HG02973 (cell line): ENCODE data around the gene CKS1B.
"Not testable (repeated sequence)": the region's sequence is repeated elsewhere in the genome, so short reads cannot be mapped to it uniquely, and the experiment has no call there.

Experiments
- ATAC-seq: cut with Tn5 transposase; IDR thresholded peaks from one replicate; pipeline ENCODE4 v1.9.1; 2021; ENCODE audit warnings: moderate library complexity; ENCODE audit not compliant: unreplicated experiment

CKS1B gene

DNA sequence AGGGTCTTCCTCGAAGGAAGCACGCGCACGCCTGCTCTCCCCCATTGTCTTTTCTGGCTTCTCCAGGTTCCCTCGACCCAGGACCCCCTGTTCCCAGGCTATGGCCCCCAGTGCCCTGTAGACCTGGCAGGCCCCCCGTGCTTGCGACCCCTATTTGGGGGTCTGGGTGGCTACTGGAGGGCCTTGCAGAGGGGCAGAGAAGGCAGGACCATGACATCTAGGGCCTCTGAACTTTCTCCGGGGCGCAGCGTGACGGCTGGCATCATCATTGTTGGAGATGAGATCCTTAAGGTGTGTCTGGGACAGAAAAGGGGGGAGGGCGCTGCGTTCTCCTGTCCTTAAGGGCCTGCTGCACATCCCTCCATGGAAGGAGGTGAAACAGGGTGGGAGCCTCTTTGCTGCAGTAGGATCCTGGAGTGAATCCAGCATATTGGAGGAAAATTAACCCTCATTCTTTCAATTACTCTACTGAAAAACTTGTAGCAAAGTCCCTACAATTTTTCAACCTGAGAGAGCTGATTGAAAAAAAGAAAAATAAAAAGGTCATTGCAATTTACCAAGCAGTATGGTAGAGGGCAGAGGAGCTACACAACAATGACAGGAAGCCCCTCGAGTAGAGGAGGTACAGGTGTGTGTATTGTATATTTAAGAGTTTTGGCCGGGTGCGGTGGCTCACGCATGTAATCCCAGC is 9.4 kb downstream of the CKS1B start:
- ATAC-seq, result no peak

DNA sequence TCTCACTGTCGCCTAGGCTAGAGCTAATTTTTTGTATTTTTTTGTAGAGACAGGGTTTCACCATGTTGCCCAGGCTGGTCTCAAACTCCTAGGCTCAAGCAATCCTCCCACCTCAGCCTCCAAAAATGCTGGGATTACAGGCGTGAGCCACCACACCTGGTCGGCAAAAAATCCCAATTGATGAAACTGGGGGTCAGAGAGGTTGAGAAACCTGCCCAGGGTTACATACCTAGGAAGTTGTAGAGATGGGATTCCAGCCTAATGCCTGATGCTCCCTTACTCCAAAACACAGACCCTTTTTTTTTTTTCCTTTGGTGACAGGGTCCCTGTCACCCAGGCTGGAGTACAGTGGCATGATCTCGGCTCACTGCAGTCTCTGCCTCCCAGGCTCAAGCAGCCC is 12.3 kb downstream of the CKS1B start:
- not testable (repeated sequence) for ATAC-seq

GRCh38 chr1:154987326-154987725 is 12.8 kb downstream of the CKS1B start:
- ATAC-seq, result no peak

- no peak for ATAC-seq
These were observed 13.8 kb downstream of the CKS1B start for GRCh38 chr1:154988058-154988954.

DNA sequence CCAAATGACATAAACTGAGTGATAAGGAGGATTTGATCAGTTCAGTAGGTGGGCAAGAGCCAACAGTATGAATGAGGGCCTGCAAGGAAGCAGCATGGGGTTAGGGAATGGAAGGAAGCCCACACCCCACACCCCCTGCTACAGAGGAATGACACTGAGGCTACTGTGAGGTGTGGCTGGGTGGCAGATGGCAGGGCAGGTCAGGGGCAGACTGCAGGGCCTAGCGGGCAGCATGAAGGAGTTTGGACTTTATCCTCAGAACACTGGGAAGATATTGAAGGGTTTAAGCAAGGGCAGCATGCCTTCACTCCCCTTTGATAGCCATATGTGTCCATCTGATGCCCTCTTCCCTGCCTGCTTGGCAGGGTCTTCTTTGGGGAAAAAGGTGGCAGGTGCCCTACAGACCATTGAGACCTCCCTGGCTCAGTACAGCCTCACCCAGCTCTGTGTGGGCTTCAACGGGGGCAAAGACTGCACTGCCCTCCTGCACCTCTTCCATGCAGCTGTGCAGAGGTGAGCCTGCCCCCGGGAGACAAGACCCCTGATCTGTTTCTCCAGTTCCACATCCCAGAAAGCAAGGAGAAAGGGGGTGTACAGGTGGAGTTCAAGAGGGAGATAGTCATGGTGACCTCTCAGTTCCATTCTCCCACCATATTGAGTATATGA is 14.8 kb downstream of the CKS1B start:
- no peak for ATAC-seq

GRCh38 chr1:154990276-154990675 is 15.8 kb downstream of the CKS1B start:
- ATAC-seq, result no peak

DNA sequence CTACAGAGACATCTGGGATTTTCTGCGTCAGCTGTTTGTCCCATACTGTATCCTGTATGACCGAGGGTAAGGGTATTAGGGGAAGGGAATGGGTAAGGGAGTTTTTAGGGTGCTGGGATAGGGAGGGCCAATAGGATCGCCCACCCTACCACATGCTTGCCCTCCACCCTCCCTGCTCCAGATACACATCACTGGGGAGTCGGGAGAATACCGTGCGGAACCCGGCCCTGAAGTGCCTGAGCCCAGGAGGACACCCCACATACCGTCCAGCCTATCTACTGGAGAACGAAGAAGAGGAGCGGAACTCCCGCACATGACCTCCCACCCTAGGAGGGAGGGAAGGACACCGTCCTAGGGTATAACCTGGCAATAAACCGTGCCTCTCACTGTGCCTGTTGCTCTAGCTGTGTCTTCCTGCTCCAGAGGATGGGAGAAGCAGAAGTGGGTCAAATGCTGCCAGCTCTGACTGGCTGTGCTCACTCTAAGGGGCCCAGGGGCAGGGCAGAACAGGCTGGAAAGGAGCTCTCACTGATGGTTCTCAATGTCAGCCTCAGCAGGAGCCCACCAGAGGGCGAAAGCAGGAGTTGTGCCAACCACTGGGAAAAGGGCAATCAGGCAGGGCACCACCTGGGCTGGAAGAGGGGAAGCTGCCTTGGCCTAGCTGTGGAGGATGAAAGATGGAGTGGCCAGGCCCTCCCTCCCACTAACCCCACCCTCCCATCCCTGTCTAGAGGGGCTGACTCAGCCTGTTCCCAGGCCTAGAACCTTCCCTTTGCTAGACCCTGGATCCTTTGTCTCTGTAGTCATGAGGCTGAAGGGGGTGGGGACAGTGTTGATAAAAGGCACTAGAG is 18.5 kb downstream of the CKS1B start:
- ATAC-seq, result no peak

DNA sequence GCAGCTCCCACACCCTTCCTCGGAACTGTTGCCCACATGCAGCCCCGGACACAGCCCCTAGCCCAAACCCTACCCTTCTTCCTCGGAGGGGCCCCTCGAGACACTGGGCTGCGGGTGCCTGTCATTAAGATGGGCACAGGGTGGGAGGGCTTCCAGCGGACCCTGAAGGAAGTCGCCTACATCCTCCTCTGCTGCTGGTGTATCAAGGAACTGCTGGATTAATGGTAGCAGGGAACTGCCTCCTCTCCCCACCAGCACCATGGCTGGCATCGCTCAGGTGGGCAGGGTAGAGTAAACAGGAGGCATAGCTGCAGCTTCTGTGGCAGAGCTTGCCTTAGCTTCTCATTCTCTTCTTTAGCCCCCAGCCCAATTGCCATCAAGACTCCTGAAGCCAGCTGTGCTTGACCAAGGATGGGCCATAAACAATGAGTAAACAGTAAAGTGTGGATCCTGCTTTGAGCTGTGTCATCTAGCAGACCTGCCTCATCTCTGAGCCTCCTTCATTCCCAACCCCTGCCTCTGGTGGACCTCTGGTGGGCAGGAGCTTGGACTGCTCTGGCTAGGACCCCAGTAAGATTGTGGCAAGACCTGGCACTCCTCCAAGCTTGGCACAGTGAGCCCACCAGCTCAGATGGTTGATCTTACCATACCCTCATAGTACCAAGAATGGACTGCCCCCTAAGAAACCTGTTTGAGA is 19.2 kb downstream of the CKS1B start, which contains the start of gene LENEP:
Gene LENEP, plus strand, starts transcription at position 15 of the 697 bp plus-strand sequence. Its CDS starts 22 bp downstream, at position 37.
- no peak for ATAC-seq

DNA sequence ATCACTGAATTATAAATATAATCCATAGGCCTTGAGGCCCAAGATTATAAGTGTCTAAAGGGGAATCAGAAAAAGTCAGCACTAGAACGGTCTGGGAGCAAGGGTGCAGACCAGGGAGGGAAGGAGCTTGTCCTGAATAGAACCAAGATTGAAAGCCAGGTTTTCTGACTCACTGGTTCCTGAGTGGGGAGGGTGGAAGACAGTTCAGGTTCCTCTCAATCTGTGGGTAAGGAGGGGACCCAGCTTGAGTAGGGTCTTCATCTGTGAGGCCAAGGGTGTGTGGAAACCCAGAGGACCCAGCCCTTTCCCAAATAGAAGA is 19.7 kb downstream of the CKS1B start:
- no peak for ATAC-seq

DNA sequence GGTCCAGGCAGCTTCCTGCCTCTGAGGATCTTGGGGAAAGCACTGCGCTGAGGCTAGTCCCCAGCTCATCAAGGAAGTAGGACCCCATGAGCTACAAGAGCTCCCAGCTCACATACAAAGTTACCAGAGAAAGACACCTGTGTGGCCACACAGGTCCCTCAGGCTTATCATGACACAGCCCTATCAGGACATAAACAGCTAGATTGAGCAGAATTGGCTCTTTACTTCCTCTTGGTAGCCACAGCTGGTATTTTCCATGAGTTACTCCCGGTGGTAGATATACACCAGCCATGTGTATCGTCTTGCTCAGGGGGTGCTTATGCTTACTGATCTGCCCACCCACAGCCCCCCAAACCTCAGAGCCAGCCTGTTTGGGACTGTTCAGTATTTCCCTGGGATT is 20.1 kb downstream of the CKS1B start:
- ATAC-seq, result no peak

GRCh38 chr1:154995301-154995983 is 21.0 kb downstream of the CKS1B start:
- not testable (repeated sequence) for ATAC-seq

- ATAC-seq, result no peak
These were observed 22.7 kb downstream of the CKS1B start for GRCh38 chr1:154996966-154997701.

GRCh38 chr1:154998201-154998780 is 23.8 kb downstream of the CKS1B start:
- no peak for ATAC-seq

DNA sequence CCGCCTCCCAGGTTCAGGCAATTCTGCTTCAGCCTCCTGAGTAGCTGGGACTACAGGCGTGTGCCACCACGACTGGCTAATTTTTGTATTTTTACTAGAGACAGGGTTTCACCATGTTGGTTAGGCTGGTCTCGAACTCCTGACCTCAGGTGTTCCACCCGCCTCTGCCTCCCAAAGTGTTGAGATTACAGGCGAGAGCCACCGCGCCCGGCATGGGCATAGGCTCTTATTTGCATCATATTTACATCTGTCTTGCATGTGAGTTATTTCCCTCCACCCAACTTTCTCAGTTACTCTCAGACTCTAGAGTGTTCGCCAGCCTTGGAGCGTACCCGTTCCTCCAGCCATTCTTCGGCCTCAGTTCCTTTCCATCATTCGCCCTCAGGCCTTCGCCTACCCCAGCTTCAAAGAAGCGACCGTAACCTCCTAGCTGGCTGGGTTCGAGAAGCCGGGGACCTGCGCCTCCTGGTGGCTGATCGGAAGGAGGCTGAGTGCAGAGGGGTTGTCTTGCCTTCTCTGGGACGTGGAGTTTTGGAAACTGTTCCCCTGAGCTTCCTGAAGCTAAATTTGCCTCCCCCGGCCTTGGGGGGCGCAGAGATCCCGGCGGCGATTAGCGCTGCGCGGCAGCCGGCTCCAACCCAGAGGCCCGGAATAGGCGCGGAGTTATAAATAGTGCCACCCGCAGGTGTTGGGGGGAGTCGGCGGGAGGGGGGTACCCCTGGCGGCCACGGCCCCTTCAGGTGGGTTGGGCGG is 24.5 kb downstream of the CKS1B start:
- ATAC-seq, result no peak

DNA sequence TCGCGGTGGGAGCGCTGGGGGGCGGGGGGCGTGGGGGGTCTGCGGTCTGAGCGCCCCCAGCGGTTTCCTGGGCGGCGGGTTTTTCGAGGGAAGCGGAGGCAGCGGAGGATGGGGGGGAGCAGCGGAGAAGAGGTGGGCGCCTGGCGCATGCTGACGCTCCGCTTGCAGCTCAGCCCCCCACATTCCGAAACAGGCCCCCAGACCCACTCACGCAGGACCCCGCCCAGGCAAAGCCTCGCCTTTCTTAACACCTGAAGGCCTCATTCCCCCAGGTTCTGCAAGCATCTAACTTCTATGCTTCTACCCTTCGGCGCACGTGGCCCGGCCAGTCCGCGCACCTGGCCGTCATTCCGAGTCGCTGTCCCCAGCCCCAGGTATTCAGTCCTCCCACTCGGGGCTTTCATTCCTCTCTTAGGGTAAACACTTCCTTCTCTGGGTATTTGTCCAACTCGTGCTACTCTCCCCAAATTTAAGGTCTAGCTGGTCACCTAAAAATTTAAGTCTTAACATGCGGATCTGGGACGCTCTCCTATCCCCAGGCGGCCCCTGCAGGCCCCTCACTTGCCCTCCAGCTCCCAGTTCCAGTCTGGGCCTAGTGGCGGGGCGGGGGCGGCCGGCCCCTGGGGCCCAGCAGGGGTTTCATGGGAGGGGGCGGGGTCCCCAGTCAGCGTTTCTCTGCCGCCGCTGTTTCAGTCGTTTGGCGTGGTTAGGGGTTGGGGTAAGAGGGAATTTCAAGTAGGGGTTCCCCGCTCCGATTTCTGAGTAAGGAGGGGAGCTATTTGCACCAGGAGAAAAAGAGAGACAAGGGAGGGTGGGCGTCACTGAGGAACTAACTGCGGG is 25.3 kb downstream of the CKS1B start:
- ATAC-seq, result no peak

DNA sequence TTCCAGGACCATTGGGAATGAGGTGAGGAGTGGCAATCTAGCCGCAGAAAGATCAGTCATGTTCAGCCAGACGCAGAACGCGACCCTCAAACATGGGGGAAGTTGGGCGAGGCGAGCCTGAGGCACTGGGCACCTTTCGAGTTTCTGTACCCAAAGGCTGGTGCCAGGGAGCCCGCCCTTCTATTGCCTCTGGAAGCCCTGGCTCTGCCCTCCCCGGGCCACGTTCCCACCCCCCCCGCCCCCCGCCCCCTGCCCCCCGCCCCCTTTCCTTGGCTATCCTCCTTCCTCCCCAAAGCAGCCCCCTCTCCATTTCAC is 25.9 kb downstream of the CKS1B start:
- no peak for ATAC-seq

- ATAC-seq, result peak; percentile 36
These were observed 26.4 kb downstream of the CKS1B start for GRCh38 chr1:155000726-155001424.
